KBM-7 (cell line): ENCODE measurements around the gene RHOBTB1.
A peak's percentile ranks its signal among the peaks of the same experiment; 100 is the strongest.

Source experiments
- DNase-seq: peaks from one replicate; pipeline ENCODE4 v3.0.0-alpha.2; 2015
- in situ Hi-C: fragments of 300-500 bp; cut with MboI; formaldehyde crosslinking; loops from 2 replicates; pipeline ENCODE4 v1.14.3; 2020; ENCODE audit warnings: low sequenced_read_pairs, low pct_unique_long_range_greater_than_20kb, mixed read lengths

Gene RHOBTB1

DNA sequence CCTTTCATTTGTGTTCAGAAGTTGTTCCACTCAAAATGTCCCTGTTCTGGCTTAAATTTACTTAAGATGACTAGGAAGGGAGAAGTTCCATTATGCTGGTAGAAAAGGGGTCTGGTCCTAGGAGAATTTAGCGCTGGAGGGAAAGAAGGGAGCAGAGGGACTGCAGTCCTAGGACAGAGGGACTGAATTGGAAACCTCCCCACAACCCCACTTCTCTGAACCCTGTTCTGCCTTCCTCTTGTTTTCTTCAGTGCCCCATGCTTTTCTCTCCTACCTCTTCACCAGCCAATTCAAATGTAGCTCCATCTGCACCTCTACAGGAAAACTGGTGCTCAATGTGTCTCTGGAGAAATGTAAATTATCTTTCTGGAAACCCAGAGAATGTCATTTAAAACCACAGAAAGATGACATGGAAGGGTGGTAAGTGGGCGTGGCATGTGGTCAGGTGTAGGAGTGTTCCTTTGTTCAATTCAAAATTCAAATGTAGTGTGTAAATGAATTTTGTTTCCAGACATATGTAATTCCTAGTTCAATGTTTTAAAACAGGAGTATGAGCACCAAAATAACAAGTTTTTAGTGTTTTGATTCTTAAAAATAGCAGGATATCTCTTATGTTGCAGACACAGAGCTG lies 24.0 kb upstream of the RHOBTB1 start:
- in situ Hi-C loops = loop anchor here (25.0 kb wide), 1 partner anchor 156 kb away; no protein-coding TSS in a partner anchor
- DNase-seq = peak; percentile 56

DNA sequence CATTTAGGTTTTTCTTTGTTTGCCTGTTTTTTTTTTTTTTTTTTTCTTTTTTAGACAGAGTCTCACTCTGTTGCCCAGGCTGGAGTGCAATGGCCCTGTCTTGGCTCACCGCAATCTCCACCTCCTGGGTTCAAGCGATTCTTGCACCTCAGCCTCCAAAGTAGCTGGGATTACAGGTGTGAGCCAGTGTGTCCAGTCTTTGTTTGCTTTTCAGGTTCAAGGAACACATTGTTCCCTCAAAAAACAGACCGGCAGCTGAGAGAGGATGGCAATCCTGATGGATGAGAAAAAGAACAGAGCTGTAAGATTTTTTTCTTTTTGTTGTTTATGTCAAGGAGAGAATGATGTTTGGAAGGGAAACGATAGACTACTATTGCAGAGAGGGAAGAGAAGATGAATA lies 23.3 kb upstream of the RHOBTB1 start:
- in situ Hi-C loops = loop anchor here (25.0 kb wide), 1 partner anchor 155 kb away; no protein-coding TSS in a partner anchor
- no peak for DNase-seq

DNA sequence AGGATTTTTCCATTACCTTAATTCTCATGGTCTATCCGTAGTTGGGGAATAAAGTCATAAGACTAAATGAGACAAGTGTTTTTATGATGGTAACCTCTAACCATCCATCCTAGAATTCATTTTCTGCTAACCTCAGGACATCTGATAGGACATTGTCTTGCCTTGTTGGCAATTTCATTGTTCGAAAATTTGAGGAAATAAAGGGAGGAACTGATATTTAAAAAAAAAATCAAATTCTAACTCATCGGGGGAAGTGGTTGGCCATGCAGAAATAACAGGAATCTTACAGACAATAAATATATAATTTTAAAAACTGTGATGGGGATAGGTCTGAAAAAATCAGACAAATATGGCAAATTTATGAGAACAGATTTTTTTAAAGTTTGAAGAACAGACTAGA lies 21.7 kb upstream of the RHOBTB1 start:
- DNase-seq = no peak
- in situ Hi-C loops = loop anchor here (25.0 kb wide), 1 partner anchor 153 kb away; no protein-coding TSS in a partner anchor

DNA sequence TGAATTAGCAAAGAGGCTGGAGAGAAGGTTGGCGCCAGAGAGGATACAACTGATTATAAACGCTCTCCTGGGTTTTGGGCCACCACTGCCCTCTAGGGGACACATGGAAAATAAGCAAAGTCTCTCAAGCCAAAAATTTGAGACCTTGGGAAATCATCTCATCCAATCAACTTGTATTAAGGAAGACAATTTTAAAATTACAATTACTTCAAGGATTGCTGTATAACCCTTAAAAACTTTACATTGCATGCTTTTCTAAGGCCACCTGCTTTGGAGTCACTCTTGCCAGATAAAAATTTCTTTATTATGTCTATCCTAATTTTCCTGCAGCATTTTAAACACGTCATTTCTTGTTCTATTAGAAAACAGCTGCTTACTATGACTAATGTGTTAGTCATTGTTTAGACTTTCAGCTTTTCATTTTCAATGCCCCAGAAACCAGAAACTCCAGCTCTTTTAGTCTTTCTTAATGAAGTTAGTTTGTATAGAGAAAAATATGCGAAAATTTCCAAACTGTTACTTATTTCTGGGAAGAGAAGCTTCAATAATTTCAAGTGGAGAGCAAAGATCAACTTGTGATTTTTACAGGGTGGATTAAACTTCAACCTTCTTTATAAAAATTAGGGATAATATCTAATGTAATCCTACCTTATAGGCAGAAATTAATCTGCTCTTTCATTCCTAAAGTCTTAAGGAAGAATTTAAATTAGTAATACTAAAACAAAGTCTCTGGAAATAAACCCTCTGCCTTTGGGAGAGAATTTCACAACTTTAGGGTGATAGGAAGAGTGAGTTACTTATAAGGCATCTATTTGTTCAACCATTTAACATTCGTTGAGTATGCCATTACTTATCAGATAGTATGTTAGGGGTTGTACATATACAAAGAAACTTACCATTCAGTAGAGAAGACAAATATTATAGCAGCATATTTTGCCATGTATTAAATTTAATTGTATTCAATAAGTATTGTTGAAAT lies 20.6 kb upstream of the RHOBTB1 start:
- in situ Hi-C loops = loop anchor here (25.0 kb wide), 1 partner anchor 152 kb away; no protein-coding TSS in a partner anchor
- peak; percentile 57 for DNase-seq

- in situ Hi-C loops = loop anchor here (25.0 kb wide), 1 partner anchor 151 kb away; no protein-coding TSS in a partner anchor
- DNase-seq = no peak
These were observed 19.7 kb upstream of the RHOBTB1 start for GRCh38 chr10:60963441-60964256.

DNA sequence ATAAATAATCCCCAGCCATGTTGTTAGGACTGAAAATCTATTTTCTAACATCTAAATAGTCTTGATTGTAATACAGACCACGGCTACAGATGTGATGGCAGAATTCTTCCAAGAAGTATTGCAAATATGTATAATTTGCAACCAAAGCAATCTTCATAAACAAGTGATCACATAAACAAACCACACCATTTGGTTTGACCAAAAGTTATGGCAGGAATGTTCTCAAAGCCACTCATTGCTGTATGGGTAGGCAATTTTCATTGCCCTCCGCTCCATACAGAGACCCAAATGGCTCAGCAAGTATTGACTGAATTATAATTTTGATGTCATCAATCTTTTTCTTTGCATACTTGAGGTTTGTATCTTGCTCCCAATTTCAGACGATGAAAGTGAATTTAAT lies 19.0 kb upstream of the RHOBTB1 start:
- no peak for DNase-seq
- in situ Hi-C loops = loop anchor here (25.0 kb wide), 1 partner anchor 151 kb away; no protein-coding TSS in a partner anchor

DNA sequence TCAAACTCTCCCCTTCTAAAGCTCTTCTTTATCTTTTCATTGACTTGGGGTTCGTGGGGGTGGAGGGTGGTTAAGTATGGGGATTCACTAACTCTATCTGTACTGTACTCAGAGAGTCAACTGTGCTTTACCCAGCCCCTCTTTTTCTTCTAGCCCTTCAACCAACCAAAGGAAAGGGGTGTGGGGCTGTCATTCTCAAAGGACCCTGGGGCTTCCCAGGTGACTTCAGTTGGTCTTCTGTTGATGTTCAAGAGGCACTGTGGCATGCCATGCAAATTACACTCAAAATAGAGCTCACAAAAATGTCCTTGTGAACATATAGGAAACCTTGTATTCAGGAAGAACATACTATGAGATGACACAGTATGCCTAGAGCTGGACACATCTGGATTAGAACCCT lies 16.9 kb upstream of the RHOBTB1 start:
- DNase-seq = no peak
- in situ Hi-C loops = loop anchor here (25.0 kb wide), 1 partner anchor 149 kb away; no protein-coding TSS in a partner anchor

GRCh38 chr10:60960031-60960430 lies 16.0 kb upstream of the RHOBTB1 start:
- in situ Hi-C loops = loop anchor here (25.0 kb wide), 1 partner anchor 148 kb away; no protein-coding TSS in a partner anchor
- no peak for DNase-seq

- no peak for DNase-seq
- in situ Hi-C loops = loop anchor here (25.0 kb wide), 1 partner anchor 147 kb away; no protein-coding TSS in a partner anchor
These were observed 15.1 kb upstream of the RHOBTB1 start for GRCh38 chr10:60958892-60959601.

GRCh38 chr10:60957667-60958221 lies 13.8 kb upstream of the RHOBTB1 start:
- DNase-seq = no peak
- in situ Hi-C loops = loop anchor here (25.0 kb wide), 1 partner anchor 145 kb away; no protein-coding TSS in a partner anchor

DNA sequence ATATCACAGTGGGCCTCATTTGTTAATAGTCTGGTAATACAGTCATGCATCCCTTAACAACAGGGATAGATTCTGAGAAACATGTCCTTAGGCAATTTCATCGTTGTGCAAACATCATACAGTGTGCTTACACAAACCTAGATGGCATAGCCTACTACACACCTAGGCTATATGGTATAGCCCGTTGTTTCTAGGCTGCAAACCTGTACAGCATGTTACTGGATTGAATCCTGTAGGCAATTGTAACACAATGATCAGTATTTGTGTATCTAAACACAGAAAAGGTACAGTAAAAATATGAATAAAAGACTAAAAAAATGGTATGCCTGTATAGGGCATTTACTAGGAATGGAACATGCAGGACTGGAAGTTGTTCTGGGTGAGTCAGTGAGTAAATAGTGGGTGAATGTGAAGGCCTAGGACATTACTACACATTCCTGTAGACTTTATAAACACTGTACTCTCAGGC lies 12.0 kb upstream of the RHOBTB1 start:
- in situ Hi-C loops = loop anchor here (25.0 kb wide), 1 partner anchor 144 kb away; no protein-coding TSS in a partner anchor
- DNase-seq = no peak

DNA sequence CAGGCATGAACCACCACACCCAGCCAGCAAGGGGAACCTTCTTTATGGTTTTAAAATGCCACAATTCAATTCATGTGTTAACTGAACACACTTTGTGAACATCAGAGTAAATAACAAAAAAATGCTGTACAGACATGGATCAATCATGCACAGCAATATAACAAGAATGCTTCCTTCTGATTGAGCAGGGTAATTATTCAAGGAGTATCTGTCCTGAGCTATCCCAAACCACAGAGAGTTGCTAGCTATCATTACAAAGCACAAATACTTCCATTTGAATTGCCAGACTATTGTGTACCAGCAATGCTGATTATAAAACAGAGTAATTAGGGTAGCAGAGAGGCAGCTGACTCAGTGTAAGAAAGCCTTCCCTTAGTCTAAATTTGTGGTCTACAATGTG lies 11.3 kb upstream of the RHOBTB1 start:
- no peak for DNase-seq
- in situ Hi-C loops = loop anchor here (25.0 kb wide), 1 partner anchor 143 kb away; no protein-coding TSS in a partner anchor

DNA sequence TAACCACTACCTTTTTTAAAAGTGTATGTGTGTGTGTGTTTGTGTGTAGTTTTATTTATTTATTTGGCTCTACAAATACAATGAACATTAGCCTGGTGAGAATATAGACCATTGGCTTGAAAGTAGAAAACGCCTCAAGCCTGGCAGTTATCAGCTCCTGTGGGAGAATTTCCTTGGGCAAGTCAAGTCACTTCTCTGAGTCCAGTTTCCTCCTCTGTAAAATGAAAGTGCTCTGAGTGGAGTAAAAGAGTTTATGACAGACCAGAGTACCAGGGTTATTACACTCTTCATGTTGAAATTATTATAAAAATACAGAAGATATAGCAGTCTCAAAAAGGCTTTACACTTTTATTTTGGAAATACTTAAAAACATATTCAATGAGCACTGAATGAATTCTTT lies 10.1 kb upstream of the RHOBTB1 start:
- in situ Hi-C loops = loop anchor here (25.0 kb wide), 1 partner anchor 142 kb away; no protein-coding TSS in a partner anchor
- no peak for DNase-seq

DNA sequence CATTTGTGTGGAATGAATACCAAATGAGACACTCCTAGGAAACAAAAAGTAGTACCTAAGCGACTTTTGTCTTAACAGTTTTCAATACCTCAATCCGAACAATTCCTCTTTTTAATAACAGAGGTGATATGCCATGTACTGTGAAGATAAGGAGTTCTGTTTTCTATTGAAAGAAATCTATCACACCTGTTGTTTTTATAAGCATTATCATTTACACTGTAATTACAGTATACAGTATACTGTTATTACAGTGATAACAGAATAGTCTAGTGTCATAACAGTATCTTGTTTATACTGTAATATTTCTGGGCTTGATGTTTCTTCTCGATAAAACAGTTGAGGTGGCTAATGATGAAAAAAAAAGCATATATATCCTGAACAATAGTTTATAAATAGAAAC lies 9.4 kb upstream of the RHOBTB1 start:
- in situ Hi-C loops = loop anchor here (25.0 kb wide), 1 partner anchor 141 kb away; no protein-coding TSS in a partner anchor
- DNase-seq = no peak

- DNase-seq = no peak
- in situ Hi-C loops = loop anchor here (25.0 kb wide), 1 partner anchor 141 kb away; no protein-coding TSS in a partner anchor
These were observed 8.8 kb upstream of the RHOBTB1 start for GRCh38 chr10:60952846-60953220.

DNA sequence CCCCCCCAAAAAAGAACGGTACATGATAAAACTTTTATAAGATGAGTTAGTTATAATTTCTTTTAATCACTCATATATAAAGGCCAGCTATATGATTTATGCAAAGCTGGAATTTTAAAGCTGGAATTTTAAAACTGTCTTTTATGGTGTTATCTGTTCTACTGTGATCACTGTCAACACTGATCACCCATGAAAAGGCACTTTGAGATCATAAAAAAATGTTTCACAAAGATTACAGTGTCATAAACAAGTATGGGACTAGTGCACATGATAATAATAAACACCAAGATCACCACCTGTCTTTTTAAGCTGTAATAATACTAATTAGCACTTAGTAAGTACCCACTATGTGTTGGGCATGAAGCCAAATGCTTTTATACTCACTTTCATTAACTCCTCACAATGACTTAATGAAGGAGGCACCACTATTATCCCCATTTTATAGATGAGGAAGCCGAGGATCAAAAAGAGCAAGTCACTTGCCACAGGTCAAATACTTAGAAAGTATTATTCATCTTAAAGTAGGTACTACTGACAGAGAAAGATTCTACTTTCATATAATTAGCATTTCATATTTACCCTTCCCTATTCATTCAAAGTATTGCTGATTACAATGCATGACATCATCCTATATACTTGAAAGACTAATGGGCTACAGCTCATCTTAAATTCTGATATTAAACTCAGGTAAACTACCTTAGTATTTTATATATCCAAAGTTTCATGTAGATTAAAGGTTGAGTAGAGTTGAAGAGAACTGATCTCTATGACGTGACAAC lies 8.3 kb upstream of the RHOBTB1 start:
- no peak for DNase-seq
- in situ Hi-C loops = loop anchor here (25.0 kb wide), 1 partner anchor 140 kb away; no protein-coding TSS in a partner anchor

- in situ Hi-C loops = loop anchor here (25.0 kb wide), 1 partner anchor 139 kb away; no protein-coding TSS in a partner anchor
- DNase-seq = no peak
These were observed 7.3 kb upstream of the RHOBTB1 start for GRCh38 chr10:60951272-60951724.
